Measurements from ENCODE around the gene KNL1.
"Not testable (repeated sequence)": the region's sequence is repeated elsewhere in the genome, so short reads cannot be mapped to it uniquely, and the experiment has no call there.

KNL1 gene

DNA sequence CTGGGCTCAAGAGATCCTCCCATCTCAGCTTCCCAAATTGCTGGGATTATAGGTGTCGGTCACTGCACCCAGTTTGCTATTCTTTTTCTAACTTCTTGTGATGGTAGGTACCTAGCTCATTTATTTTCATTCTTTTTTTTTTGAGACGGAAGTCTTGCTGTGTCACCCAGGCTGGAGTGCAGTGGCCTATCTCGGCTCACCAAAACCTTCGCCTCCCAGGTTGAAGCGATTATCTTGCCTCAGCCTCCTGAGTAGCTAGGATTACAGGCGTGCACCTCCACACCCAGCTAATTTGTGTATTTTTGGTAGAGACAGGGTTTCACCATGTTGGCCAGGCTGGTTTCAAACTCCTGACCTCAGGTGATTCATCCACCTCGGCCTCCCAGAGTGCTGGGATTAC is 70.9 kb downstream of the KNL1 start:
- no peak for DNase-seq (ENCODE audit: low read depth in 2 of 3, low spot score in 1 of 3)

DNA sequence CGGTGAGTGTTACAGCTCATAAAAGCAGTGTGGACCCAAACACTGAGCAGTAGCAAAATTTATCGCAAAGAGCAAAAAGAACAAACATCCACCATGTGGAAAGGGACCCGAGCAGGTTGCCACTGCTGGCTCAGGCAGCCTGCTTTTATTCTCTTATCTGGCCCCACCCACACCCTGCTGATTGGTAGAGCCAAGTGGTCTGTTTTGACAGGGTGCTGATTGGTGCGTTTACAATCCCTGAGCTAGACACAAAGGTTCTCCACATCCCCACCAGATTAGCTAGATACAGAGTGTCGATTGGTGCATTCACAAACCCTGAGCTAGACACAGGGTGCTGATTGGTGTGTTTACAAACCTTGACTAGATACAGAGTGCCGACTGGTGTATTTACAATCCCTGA is 82.2 kb downstream of the KNL1 start:
- not testable (repeated sequence) for DNase-seq (ENCODE audit: low read depth in 2 of 3, low spot score in 1 of 3)

DNA sequence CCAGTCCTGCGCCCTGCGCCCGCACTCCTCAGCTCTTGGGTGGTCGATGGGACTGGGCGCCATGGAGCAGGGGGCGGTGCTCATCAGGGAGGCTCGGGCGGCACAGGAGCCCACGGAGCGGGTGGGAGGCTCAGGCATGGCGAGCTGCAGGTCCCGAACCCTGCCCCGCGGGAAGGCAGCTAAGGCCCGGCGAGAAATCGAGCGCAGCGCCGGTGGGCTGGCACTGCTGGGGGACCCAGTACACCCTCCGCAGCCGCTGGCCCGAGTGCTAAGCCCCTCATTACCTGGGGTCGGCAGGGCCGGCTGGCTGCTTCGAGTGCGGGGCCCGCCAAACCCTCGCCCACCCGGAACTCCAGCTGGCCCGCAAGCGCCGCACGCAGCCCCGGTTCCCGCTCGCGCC is 82.9 kb downstream of the KNL1 start:
- DNase-seq (ENCODE audit: low read depth in 2 of 3, low spot score in 1 of 3) = not testable (repeated sequence)

DNA sequence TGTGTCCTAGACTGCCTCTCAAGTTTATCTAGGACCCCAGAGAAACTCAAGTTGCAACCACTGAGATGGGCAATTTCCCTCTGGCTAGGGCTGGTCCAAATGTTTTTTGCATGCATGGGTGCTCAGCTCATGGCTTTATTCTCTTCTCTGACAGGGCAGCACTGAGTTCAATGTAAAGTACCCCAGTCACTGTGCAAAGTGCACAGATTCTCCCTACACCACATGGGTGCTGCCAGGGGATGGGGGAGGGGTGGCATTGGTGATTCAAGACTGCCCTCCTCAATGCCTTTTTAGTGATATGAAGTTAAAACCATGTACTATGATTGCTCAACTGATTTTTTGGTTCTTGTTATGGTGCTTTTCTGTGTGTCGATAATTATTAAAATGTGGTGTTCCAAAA is 86.1 kb downstream of the KNL1 start:
- DNase-seq (ENCODE audit: low read depth in 2 of 3, low spot score in 1 of 3) = no peak

DNA sequence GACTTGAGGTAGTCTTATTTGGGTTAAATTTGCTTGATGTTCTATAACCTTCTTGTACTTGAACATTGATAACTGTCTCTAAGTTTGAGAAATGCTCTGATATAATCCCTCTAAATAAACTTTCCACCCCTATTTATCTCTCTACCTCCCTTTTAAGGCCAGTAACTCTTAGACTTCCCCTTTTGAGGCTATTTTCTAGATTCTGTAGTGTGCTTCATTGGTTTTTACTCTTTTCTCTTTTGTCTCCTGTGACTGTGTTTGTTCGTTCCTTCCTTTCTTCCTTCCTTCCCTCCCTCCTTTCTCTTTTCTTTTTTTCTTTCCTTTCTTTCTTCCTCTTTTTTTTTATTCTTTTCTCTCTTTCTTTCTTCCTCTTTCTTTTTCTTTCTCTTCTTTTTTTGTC is 86.9 kb downstream of the KNL1 start:
- DNase-seq (ENCODE audit: low read depth in 2 of 3, low spot score in 1 of 3) = not testable (repeated sequence)

DNA sequence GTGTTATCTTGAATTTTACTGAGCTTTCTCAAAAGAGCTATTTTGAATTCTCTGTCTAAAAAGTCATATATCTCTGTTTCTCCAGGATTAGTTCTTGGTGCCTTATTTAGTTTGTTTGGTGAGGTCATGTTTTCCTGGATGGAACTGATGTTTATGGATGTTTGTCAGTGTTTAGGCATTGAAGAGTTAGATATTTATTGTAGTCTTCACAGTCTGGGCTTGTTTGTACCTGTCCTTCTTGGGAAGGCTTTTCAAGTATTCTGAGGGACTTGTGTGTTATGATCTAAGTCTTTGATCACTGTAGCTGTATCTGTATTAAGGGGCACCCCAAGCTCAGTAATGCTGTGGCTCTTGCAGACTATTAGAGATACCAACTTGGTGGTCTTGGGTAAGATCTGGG is 90.3 kb downstream of the KNL1 start:
- no peak for DNase-seq (ENCODE audit: low read depth in 2 of 3, low spot score in 1 of 3)

DNA sequence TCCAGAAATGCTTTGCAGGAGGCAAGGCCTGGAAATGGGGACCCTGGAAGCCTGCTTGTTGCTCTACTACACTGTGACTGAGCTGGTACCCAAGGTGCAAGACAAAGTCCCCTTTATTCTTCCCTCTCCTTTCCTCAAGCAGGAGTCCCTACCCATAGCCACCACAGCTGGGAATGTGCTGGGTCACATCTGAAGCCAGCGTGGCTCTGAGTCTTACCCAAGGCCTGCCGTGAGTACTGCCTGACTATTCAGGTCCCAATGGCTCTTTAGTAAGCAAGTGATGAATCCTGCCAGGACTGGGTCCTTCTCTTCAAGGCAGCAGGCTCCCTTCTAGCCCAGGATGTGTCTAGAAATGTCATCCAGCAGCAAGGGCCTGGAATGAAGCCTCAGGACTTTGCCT is 91.3 kb downstream of the KNL1 start:
- DNase-seq (ENCODE audit: low read depth in 2 of 3, low spot score in 1 of 3) = no peak

DNA sequence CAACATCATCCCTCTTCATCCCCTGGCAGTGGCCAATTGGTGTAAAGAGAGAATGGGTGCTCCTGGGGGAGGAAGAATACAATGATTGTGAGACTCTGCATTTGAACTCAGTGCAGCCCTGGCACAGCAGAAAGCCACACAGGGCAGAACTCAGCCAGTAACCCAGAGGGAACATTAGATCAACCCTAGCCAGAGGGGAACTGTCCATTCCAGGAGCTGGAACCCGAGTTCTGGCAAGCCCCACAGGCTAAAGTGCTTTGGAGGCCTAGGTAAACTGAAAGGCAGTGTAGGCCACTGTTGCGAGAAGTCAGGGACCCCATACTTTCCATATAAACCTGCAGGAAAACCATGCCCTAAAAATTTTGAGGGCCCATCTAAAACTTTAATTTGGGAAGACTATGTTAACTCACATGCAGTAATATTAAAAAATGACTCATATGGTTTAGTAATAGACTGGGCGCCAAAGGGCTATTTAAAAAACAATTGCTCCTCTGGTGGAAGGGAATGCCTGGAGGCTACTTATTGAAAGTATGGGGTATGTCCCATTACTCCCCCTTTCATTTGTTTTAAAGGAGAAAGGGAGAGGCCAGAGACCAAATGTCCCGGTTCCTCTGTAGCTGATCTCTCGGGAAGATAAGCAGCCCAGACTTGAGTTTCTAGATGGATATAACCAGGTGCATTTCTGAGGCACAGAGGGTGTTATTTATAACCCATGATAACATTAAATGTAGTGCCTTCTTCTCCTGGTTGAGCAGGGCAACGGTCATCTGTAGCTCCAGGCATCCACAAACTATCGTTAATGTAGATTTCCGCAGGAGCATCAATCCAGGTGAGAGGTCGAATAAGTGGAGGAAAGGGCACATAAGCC is 95.1 kb downstream of the KNL1 start:
- no peak for DNase-seq (ENCODE audit: low read depth in 2 of 3, low spot score in 1 of 3)

DNA sequence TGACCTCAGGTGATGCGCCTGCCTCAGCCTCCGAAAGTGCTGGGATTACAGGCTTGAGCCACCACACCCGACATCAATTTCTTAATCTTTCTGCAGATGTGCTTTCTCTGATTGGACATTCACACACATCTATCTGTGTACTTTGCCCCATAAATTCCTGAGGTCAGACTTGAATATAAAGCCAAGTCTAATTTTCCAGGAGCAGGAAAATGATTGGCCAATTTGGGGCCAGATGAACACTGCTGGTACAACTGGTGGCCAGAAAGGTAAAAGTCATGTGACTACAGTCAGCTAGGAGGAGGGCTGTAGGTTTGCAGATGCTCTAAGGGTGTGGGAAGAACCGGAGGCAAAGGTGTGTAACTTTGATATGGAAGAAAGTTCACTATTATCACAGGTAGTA is 97.7 kb downstream of the KNL1 start:
- no peak for DNase-seq (ENCODE audit: low read depth in 2 of 3, low spot score in 1 of 3)

DNA sequence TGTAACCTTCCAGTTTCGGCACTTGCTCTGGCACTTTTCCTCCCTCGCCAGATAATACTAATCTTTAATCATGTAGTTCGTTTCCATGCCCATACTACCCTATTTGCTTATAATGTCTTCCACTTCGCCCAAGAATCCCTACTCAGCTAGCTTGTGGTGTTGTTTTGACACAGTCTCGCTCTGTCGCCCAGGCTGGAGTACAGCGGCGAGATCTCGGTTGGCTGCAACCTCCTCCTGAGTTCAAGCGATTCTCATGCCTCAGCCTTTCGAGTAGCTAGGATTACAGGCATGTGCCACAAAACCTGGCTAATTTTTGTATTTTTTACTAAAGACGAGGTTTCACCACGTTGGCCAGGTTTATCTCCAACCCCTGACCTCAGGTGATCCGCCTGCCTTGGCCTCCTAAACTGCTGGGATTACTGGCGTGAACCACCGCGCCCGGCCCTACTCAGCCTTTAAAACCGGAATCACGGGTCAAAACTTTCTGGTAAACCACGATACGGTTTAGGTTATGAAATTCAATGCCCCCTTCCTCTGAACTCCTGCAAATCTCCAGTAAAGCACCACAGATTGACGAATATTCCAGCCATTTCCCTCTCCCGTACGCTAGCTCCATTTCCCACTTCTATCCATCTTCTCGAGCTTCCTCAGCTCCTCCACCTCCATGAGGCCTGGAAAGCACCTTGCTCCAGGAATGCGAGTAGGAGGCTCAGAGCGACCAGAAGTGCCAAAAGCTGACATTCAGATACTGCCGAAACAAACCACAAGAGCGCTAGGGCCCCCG is 100.0 kb downstream of the KNL1 start:
- DNase-seq (ENCODE audit: low read depth in 2 of 3, low spot score in 1 of 3) = no peak

DNA sequence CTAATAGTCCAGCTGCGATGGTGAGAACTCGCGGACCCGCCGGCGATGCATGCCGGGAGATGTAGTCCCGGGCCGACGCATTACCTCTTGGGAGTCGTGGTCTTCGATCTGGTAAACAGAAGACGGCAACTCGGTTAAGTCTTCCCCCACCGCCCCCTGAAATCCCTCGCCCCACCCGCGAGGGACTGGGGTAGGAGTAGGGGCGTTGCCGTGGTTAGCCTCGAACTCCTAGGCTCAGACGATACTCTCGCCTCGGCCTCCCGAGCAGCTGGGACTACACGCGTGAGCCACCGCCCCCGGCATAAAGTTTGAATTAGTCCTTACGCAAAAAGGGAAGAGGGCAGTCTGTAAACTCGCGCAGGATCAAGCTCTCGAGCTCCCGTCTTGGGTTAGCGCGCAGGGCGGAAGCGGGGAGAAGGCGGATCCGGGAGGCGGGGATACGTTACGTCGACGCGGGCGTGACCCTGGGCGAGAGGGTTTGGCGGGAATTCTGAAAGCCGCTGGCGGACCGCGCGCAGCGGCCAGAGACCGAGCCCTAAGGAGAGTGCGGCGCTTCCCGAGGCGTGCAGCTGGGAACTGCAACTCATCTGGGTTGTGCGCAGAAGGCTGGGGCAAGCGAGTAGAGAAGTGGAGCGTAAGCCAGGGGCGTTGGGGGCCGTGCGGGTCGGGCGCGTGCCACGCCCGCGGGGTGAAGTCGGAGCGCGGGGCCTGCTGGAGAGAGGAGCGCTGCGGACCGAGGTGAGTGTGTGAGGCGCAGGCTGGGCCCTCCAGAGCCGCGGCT is 100.8 kb downstream of the KNL1 start, which contains the start of gene RAD51:
Gene RAD51, plus strand, starts transcription at position 487 of the 781 bp plus-strand sequence. CDS start 3,585 bp downstream, outside the sequence.
- peak; percentile 87 to 94 (median 91) for DNase-seq (ENCODE audit: low read depth in 2 of 3, low spot score in 1 of 3)

DNA sequence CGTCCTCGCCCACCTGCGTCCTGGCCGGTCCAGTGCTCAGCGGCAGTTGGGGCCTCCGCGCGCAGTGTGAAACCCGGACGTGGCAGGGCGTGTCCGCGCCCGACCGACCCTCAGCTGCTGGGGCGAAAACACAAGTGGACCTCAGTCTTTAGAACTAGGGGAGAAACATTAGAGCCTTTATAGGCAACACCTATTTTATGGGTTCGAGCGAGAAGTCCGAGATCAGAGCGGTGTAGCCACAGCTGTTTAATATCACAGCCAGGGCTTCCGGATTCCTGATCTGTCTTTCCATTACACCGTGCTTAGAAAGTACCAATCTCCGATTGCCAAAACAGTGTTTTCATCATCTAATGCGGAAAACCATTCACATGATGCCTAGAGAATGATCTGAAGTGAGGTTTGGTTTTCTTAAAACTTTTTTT is 101.4 kb downstream of the KNL1 start:
- no peak for DNase-seq (ENCODE audit: low read depth in 2 of 3, low spot score in 1 of 3)

DNA sequence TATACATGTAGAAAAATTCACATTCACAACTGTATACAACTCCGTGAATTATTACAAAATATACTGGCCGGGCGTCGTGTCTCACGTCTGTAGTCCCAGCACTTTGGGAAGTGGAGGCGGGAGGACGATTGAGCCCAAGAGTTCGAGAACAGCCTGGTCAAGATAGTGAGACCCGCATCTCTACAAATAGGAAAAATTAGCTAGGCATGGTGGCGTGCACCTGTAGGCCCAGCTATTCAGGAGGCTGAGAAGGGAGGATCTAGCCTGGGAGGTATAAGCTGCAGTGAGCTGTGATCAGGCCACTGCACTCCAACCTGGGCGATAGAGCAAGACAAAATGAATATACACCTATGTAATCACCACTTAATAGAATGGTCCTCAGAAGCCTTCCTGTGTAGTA is 102.2 kb downstream of the KNL1 start:
- no peak for DNase-seq (ENCODE audit: low read depth in 2 of 3, low spot score in 1 of 3)

DNA sequence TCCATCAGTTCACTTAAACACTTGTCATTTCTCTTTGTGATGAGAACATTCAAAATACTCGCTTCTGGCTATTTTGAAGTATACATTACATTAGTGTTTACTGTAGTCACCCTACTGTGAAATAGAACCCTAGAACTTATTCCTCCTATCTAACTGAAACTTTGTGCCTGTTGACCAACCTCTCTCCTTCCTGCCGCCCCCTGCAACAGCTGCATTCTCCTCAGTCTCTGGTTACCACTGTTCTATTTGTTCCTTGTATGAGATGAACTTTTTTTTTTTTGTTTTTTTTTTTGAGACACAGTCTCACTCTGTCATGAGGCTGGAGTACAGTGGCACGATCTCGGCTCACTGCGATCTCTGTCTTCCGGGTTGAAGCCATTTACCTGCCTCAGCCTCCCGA is 103.9 kb downstream of the KNL1 start:
- DNase-seq (ENCODE audit: low read depth in 2 of 3, low spot score in 1 of 3) = no peak

DNA sequence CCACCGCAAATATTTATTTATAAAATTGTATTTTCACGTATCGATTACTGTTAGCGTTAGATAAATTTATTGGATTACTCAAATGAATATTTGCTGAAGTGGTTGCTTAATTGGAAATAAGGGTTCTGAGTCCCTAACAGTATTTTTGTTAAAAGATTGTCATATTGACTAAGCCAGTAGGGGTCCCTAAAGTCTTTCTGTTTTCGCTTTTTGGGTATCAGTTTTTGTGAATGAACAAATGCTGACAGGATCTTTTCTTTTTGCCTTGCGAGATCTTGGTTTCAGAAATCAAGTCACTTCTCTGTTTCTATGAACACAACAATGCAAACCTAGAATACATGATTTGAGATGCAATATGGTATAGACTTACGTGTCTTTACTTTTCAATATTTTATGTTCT is 108.0 kb downstream of the KNL1 start:
- no peak for DNase-seq (ENCODE audit: low read depth in 2 of 3, low spot score in 1 of 3)

DNA sequence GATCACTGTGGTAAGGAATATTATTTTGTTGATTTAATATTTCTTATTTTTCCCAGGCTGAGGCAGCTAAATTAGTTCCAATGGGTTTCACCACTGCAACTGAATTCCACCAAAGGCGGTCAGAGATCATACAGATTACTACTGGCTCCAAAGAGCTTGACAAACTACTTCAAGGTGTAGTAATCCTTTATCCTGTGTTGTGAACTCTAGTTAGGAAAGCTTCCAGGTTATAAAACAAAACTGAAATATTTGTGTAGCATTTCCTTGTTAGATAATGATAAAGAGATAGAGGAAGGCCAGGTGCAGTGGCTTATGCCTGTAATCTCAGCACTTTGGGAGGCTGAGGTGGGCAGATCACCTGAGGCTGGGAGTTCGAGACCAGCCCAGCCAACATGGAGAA is 112.1 kb downstream of the KNL1 start:
- no peak for DNase-seq (ENCODE audit: low read depth in 2 of 3, low spot score in 1 of 3)

All from stimulated activated CD4-positive, alpha-beta T cell treated with anti-CD3 and anti-CD28 coated beads, Interleukin-12 subunit alpha, Interleukin-12 subunit beta, amount 100 ng/mL, for 48 hours (primary cell).